Measurements from ENCODE around the gene SNAP47. TPM values are rescaled to one million over a fixed set of nuclear protein-coding genes. Genes with fewer than 3 reads are reported as not detected.

The SNAP47 gene
- total and polyA plus RNA-seq, 2 donors (not counting 3 experiments of a cell fraction or from before 2014, with no cell fraction given), result 24.0 to 32.7 TPM

- Histone ChIP-seq H3K4me3 (replicated peaks in 1 of 3; ENCODE audit: insufficient read depth in 1 of 3, low read depth in 1 of 3, low read length in 3 of 3) (no peak overlapping the region), H4K20me1 (replicated peaks; ENCODE audit: control insufficient read depth, extremely low read depth, insufficient read depth, low read length) (no peaks in the 10 kb centered on the region), H3K9me1 (replicated peaks; ENCODE audit: control insufficient read depth, extremely low read depth, insufficient read depth, low read length) (no peaks in the 10 kb centered on the region), H3K9ac (replicated peaks; ENCODE audit: extremely low read depth, insufficient read depth, low read length) (no peak overlapping the region), H3K4me2 (ENCODE audit: insufficient read depth, low read length) (no peak overlapping the region), H3K4me1 (ENCODE audit: control insufficient read depth, extremely low read depth, insufficient read depth, low read length) (no peaks in the 10 kb centered on the region), H3K27me3 (ENCODE audit: control insufficient read depth in 2 of 2, insufficient read depth in 2 of 2, low read length in 2 of 2) (peaks cover 0 to 4% of the 10 kb centered on the region in 2 experiments), H2AFZ (ENCODE audit: low read depth, low read length) (no peak overlapping the region), H3K36me3 (ENCODE audit: control insufficient read depth in 2 of 2, extremely low read depth in 1 of 2, insufficient read depth in 2 of 2, low read length in 2 of 2) (no peaks in the 10 kb centered on the region), H3K27ac (ENCODE audit: insufficient read depth, low read depth, low read length) (no peak overlapping the region), H3K79me2 (ENCODE audit: control insufficient read depth, insufficient read depth, low read length) (no peaks in the 10 kb centered on the region), H3K9me3 (replicated peaks; ENCODE audit: control insufficient read depth, insufficient read depth, low read length) (no peaks in the 10 kb centered on the region)
- no TSS peak for BruUV-seq (replicated peaks)
- TF ChIP-seq MYC (IDR thresholded peaks at IDR 0.05; ENCODE audit: low read depth, low read length), result no peak
- no peak for TF ChIP-seq GATA2 (IDR thresholded peaks at IDR 0.05; ENCODE audit: insufficient read depth, insufficient read length, low read depth, low read length)
- dilution Hi-C loops (cut with MboI; ENCODE audit: extremely low pct_ligation_motif_present, low sequenced_read_pairs), result no loop called here
- intact Hi-C loops (cut with micrococcal nuclease), result no loop called here
- DNase-seq (ENCODE audit: low read depth, low spot score), result no peak
- ChIA-PET POLR2A (no interaction called here), CTCF (no interaction called here)
- no peak for FAIRE-seq
These were observed 63.0 kb downstream of the SNAP47 start for GRCh38 chr1:227798078-227798802.

GRCh38 chr1:227799756-227800155 is 64.5 kb downstream of the SNAP47 start:
- Histone ChIP-seq H3K4me3 (replicated peaks in 1 of 3; ENCODE audit: insufficient read depth in 1 of 3, low read depth in 1 of 3, low read length in 3 of 3) (no peak overlapping the region), H3K36me3 (ENCODE audit: control insufficient read depth in 2 of 2, extremely low read depth in 1 of 2, insufficient read depth in 2 of 2, low read length in 2 of 2) (no peaks in the 10 kb centered on the region), H2AFZ (ENCODE audit: low read depth, low read length) (no peak overlapping the region), H3K4me1 (ENCODE audit: control insufficient read depth, extremely low read depth, insufficient read depth, low read length) (no peaks in the 10 kb centered on the region), H3K27me3 (ENCODE audit: control insufficient read depth in 2 of 2, insufficient read depth in 2 of 2, low read length in 2 of 2) (peaks cover 2 to 8% of the 10 kb centered on the region in 2 experiments), H3K9me1 (replicated peaks; ENCODE audit: control insufficient read depth, extremely low read depth, insufficient read depth, low read length) (no peaks in the 10 kb centered on the region), H3K9ac (replicated peaks; ENCODE audit: extremely low read depth, insufficient read depth, low read length) (no peak overlapping the region), H4K20me1 (replicated peaks; ENCODE audit: control insufficient read depth, extremely low read depth, insufficient read depth, low read length) (no peaks in the 10 kb centered on the region), H3K27ac (ENCODE audit: insufficient read depth, low read depth, low read length) (no peak overlapping the region), H3K9me3 (replicated peaks; ENCODE audit: control insufficient read depth, insufficient read depth, low read length) (no peaks in the 10 kb centered on the region), H3K79me2 (ENCODE audit: control insufficient read depth, insufficient read depth, low read length) (no peaks in the 10 kb centered on the region), H3K4me2 (ENCODE audit: insufficient read depth, low read length) (no peak overlapping the region)
- intact Hi-C loops (cut with micrococcal nuclease) (no loop called here), dilution Hi-C loops (cut with MboI; ENCODE audit: extremely low pct_ligation_motif_present, low sequenced_read_pairs) (no loop called here)
- no TSS peak for BruUV-seq (replicated peaks)
- DNase-seq (ENCODE audit: low read depth, low spot score), result no peak
- TF ChIP-seq FOS (IDR thresholded peaks at IDR 0.05; ENCODE audit: borderline replicate concordance, insufficient read depth, low read length), result no peak
- TF ChIP-seq POLR2AphosphoS5 (IDR thresholded peaks at IDR 0.05; ENCODE audit: insufficient read depth, low read depth, low read length), result no peak
- ChIA-PET POLR2A (no interaction called here), CTCF (no interaction called here)
- no peak for FAIRE-seq

All from endothelial cell of umbilical vein (primary cell).